Endodermal cell (in vitro differentiated cells): Measurements from ENCODE around the gene DNAH8. TPM values are rescaled to one million over a fixed set of nuclear protein-coding genes. Genes with fewer than 3 reads are reported as not detected.

ENCODE experiments used
- DNase-seq: peaks from one replicate; pipeline ENCODE4 v3.0.0-alpha.2; 2017
- H3K27ac ChIP-seq: 2 replicates; pipeline ENCODE4 v1.5.1; 2013; ENCODE audit warnings: mild to moderate bottlenecking, low read depth, low read length, moderate library complexity
- H3K27me3 ChIP-seq: 2 replicates; pipeline ENCODE4 v1.6.1; 2013; ENCODE audit warnings: mild to moderate bottlenecking, low read length, moderate library complexity; ENCODE audit not compliant: insufficient read depth, control insufficient read depth, poor library complexity, severe bottlenecking
- H3K36me3 ChIP-seq: 2 replicates; pipeline ENCODE4 v1.7.0; 2013; ENCODE audit warnings: mild to moderate bottlenecking, low read length, moderate library complexity; ENCODE audit not compliant: control insufficient read depth, insufficient read depth
- H3K4me1 ChIP-seq: one replicate; pipeline ENCODE4 v1.7.0; 2013; ENCODE audit warnings: low read length; ENCODE audit not compliant: control insufficient read depth, insufficient read depth
- H3K4me3 ChIP-seq: 2 replicates; pipeline ENCODE4 v1.5.1; 2013; ENCODE audit warnings: mild to moderate bottlenecking, low read length, moderate library complexity
- H3K9ac ChIP-seq: 2 replicates; pipeline ENCODE4 v1.6.1; 2013; ENCODE audit warnings: mild to moderate bottlenecking, low read length, moderate library complexity; ENCODE audit not compliant: poor library complexity, severe bottlenecking; ENCODE audit errors: extremely low read depth
- H3K9me3 ChIP-seq: 2 replicates; pipeline ENCODE4 v1.6.1; 2013; ENCODE audit warnings: mild to moderate bottlenecking, low read length, moderate library complexity; ENCODE audit not compliant: control insufficient read depth
- H3K27ac Mint-ChIP-seq: 2 replicates; pipeline ENCODE4 v1.8.0; 2020; ENCODE audit warnings: mixed read lengths
- H3K27me3 Mint-ChIP-seq: 2 replicates; pipeline ENCODE4 v1.8.0; 2021; ENCODE audit warnings: mild to moderate bottlenecking, mixed read lengths; ENCODE audit not compliant: insufficient read depth
- H3K36me3 Mint-ChIP-seq: 2 replicates; pipeline ENCODE4 v1.8.0; 2020; ENCODE audit warnings: low read depth, mixed read lengths
- H3K4me1 Mint-ChIP-seq: 2 replicates; pipeline ENCODE4 v1.8.0; 2020; ENCODE audit warnings: mixed read lengths
- H3K4me3 Mint-ChIP-seq: 2 replicates; pipeline ENCODE4 v1.8.0; 2020; ENCODE audit warnings: mild to moderate bottlenecking, moderate library complexity, mixed read lengths
- H3K9me3 Mint-ChIP-seq: 2 replicates; pipeline ENCODE4 v1.8.0; 2020; ENCODE audit warnings: mild to moderate bottlenecking, mixed read lengths
- WGBS, 2 experiments: methylation state at CpG; one replicate each; pipeline versions ENCODE4 v1.1.5 to v1.1.7; 2013; ENCODE audit warnings: missing lambda C conversion rate in 2 of 2, mixed read lengths in 1 of 2; ENCODE audit not compliant: insufficient coverage in 1 of 2, insufficient read length in 1 of 2; 5-methylcytosine and 5-hydroxymethylcytosine counted together
- total RNA-seq, 2 donors: library from RNA; stranded (reverse); fragmentation: NEBNext Ultra II Directional in 1 of 2; extraction: Animal tissue kit (Norgen Biotek cat#: 25700) in 1 of 2; gene quantifications; 2 replicates in 1 of 2; 3 replicates in 1 of 2; pipeline ENCODE4 v1.2.1, GENCODE V29; 2021
- TF ChIP-seq, protein P1 (sequence below): fragments of 200-600 bp; sonication (generic); conservative IDR thresholded peaks from 2 replicates; pipeline ENCODE4 v1.5.0; 2021; ENCODE audit warnings: antibody characterized with exemption, mild to moderate bottlenecking

The DNAH8 gene
- total RNA-seq, 2 donors from 2014 or later, result not detected

DNA sequence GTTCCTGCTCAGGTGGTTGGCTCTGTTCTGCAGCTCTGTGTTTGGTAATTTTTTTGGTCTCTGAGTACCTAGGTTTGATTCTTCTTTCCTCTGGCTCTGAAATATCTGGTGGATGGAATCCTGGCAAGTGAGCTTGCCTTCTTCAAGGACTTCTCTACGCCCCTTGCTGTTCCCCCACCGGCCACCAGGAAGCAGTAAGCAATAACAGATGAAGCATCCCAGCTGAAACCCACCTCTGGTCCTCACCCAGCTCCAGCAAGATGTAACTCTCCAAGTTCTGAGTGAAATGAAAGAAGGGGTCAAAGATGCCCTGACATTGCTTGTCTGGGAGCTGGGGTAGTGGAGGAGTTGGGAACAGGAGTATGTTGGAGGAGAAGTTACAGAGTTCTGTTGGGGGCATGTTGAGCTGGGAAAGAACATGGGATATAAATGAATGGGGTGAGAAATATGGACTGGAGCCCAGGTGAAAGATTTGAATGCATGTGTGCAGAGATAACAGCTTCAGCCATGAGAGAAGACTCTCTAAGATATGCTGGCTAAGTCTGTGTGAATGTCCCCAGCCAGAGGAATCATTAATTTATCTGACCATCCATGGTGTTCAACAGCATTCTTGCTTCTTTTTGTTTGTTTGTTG is 282.1 kb downstream of the DNAH8 start:
- Mint-ChIP-seq H3K9me3 (no peaks in the 10 kb centered on the region), H3K27ac (no peak overlapping the region), H3K4me3 (no peak overlapping the region), H3K27me3 (peaks cover 34% of the 10 kb centered on the region), H3K36me3 (no peaks in the 10 kb centered on the region), H3K4me1 (no peaks in the 10 kb centered on the region)
- 7% methylated on average over 2 of the region's 2 CpGs; no CpG with 5 or more reads in 1 of the 2 experiments for WGBS, 2 experiments
- no peaks in the 10 kb centered on the region for H3K4me1 ChIP-seq
- no peaks in the 10 kb centered on the region for H3K36me3 ChIP-seq
- H3K27ac ChIP-seq, result no peak overlapping the region
- H3K9ac ChIP-seq, result no peak overlapping the region
- no peaks in the 10 kb centered on the region for H3K9me3 ChIP-seq
- TF ChIP-seq, protein P1, sequence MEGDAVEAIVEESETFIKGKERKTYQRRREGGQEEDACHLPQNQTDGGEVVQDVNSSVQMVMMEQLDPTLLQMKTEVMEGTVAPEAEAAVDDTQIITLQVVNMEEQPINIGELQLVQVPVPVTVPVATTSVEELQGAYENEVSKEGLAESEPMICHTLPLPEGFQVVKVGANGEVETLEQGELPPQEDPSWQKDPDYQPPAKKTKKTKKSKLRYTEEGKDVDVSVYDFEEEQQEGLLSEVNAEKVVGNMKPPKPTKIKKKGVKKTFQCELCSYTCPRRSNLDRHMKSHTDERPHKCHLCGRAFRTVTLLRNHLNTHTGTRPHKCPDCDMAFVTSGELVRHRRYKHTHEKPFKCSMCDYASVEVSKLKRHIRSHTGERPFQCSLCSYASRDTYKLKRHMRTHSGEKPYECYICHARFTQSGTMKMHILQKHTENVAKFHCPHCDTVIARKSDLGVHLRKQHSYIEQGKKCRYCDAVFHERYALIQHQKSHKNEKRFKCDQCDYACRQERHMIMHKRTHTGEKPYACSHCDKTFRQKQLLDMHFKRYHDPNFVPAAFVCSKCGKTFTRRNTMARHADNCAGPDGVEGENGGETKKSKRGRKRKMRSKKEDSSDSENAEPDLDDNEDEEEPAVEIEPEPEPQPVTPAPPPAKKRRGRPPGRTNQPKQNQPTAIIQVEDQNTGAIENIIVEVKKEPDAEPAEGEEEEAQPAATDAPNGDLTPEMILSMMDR, result peak; percentile 90
- DNase-seq, result peak; percentile 91
- no peak overlapping the region for H3K4me3 ChIP-seq
- H3K27me3 ChIP-seq, result peaks cover 35% of the 10 kb centered on the region

DNA sequence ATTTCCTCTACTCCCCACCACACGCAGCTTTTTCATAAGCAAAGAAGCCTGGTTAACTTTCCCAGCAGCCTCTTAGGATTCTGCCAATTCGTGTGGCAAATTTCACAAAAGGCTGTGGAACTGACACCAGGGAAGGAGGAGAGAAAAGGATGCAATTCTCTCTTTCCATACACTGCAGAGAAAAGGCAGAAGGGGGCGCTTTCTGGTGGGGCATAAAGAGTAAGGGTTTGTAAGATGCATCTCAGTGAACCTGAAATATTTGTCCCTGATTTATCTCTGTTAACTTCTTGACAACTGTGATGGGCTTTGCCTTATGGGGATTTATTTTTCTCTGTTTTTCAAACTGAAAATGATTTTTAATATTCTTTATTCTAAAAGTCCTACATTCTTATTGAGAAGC is 288.0 kb downstream of the DNAH8 start:
- H3K4me1 ChIP-seq, result peaks cover 6% of the 10 kb centered on the region
- TF ChIP-seq, protein P1, result peak; percentile 86
- H3K36me3 ChIP-seq, result no peaks in the 10 kb centered on the region
- H3K9me3 Mint-ChIP-seq, result no peaks in the 10 kb centered on the region
- no peak overlapping the region for H3K27ac ChIP-seq
- 0 to 12% methylated on average over 1 to 3 of the region's 3 CpGs for WGBS, 2 experiments
- H3K4me3 ChIP-seq, result no peak overlapping the region
- peak; percentile 75 for DNase-seq
- no peaks in the 10 kb centered on the region for H3K36me3 Mint-ChIP-seq
- no peak overlapping the region for H3K9ac ChIP-seq
- H3K4me1 Mint-ChIP-seq, result peaks cover 12% of the 10 kb centered on the region
- H3K27ac Mint-ChIP-seq, result no peak overlapping the region
- peaks cover 33% of the 10 kb centered on the region for H3K27me3 Mint-ChIP-seq
- H3K9me3 ChIP-seq, result peaks cover 6% of the 10 kb centered on the region
- H3K4me3 Mint-ChIP-seq, result no peak overlapping the region
- peaks cover 26% of the 10 kb centered on the region for H3K27me3 ChIP-seq

DNA sequence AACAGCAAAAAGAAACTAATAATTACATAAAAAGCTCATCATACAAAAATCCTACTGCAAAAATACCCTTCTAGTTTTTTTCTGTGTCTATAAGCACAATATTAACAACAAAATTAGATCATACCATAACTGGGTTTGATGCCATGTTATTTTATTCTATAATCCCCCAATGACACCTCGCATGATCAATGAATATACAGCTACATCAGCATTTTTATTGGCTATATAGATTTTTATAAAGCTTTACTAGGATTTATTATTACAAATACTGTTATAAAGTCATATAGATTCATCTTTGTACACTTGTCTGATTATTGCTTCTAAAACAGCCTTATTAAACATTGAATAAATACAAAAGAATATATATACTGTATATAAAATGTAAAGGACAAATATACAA is 288.4 kb downstream of the DNAH8 start:
- DNase-seq, result no peak
- Histone ChIP-seq H3K27ac (no peak overlapping the region), H3K36me3 (no peaks in the 10 kb centered on the region), H3K27me3 (peaks cover 26% of the 10 kb centered on the region), H3K4me1 (peaks cover 6% of the 10 kb centered on the region), H3K9ac (no peak overlapping the region), H3K4me3 (no peak overlapping the region), H3K9me3 (peaks cover 6% of the 10 kb centered on the region)
- Mint-ChIP-seq H3K9me3 (no peaks in the 10 kb centered on the region), H3K4me1 (peaks cover 17% of the 10 kb centered on the region), H3K4me3 (no peak overlapping the region), H3K36me3 (no peaks in the 10 kb centered on the region), H3K27ac (no peak overlapping the region), H3K27me3 (peaks cover 33% of the 10 kb centered on the region)
- 100% methylated on average over 1 of the region's 1 CpG; no CpG with 5 or more reads in 1 of the 2 experiments for WGBS, 2 experiments
- TF ChIP-seq, protein P1, result no peak
